K562 (cell line): Measurements from ENCODE around the gene SLA2. TPM values are rescaled to one million over a fixed set of nuclear protein-coding genes. Genes with fewer than 3 reads are reported as not detected.

Experiments used
- ATAC-seq: fragments of 200-7000 bp; cut with Tn5 transposase; 3 replicates; pipeline ENCODE4 v1.9.1; 2020; ENCODE audit warnings: moderate library complexity
- BruUV-seq: library from RNA; stranded (reverse); fragments of 400-500 nt; replicated peaks from 2 replicates; lab custom pipeline; 2021; lab: Mats Ljungman, UMichigan
- CTCF ChIA-PET: fragments of 300-600 bp; formaldehyde crosslinking; extraction: SDS; loops from one replicate; lab custom pipeline; 2021; ENCODE audit warnings: low intra/inter-chr PET ratio; lab: Yijun Ruan, JAX
- POLR2A ChIA-PET: fragments of 300-600, 350-650 bp; sonication (Branson Sonifier 250); formaldehyde crosslinking; extraction: SDS; loops from one replicate; lab custom pipeline; 2021; ENCODE audit warnings: antibody characterized with exemption, inconsistent platforms; lab: Yijun Ruan, JAX
- DNase-seq, 4 experiments: peaks; one replicate each; pipeline versions ENCODE4 v3.0.0 to v3.0.0-alpha.2; 2011 to 2018; ENCODE audit warnings: low spot score in 3 of 4, mixed read lengths in 3 of 4; ENCODE audit errors: extremely low read depth in 1 of 4
- FAIRE-seq: peaks from 2 replicates; lab custom pipeline; 2011; peaks lifted over from hg19 to GRCh38; lab: Jason Lieb, UNC
- H2AFZ ChIP-seq: 2 replicates; pipeline ENCODE4 v1.6.0; 2011; ENCODE audit warnings: low read depth, low read length, control low read depth, inconsistent platforms
- H3K27ac ChIP-seq: fragments of 200-600 bp; 3 replicates; pipeline ENCODE4 v1.8.0; 2011; ENCODE audit warnings: low read depth, mild to moderate bottlenecking, control low read depth, inconsistent platforms, low read length, moderate library complexity, mixed read lengths; ENCODE audit errors: extremely low read depth
- H3K27me3 ChIP-seq, 2 experiments: fragments of 300-600 bp in 1 of 2; 2 replicates in 1 of 2; 3 replicates in 1 of 2; pipeline versions ENCODE4 v1.6.0 to v1.8.0; 2011; ENCODE audit warnings: inconsistent platforms in 2 of 2, low read length in 2 of 2, mild to moderate bottlenecking in 1 of 2, mixed read lengths in 1 of 2, moderate library complexity in 1 of 2; ENCODE audit not compliant: control insufficient read depth in 2 of 2, insufficient read depth in 2 of 2
- H3K36me3 ChIP-seq: fragments of 300-600 bp; 3 replicates; pipeline ENCODE4 v1.8.0; 2011; ENCODE audit warnings: mild to moderate bottlenecking, low read length, inconsistent platforms; ENCODE audit not compliant: control insufficient read depth, insufficient read depth
- H3K4me1 ChIP-seq, 2 experiments: fragments of 200-600 bp in 1 of 2; replicated peaks in 1 of 2; 2 replicates in 1 of 2; 3 replicates in 1 of 2; pipeline versions ENCODE4 v1.5.1 to v1.8.0; 2011; ENCODE audit warnings: inconsistent platforms in 2 of 2, low read length in 2 of 2, mild to moderate bottlenecking in 1 of 2, mixed read lengths in 1 of 2, moderate library complexity in 1 of 2; ENCODE audit not compliant: control insufficient read depth in 2 of 2, insufficient read depth in 2 of 2
- H3K4me2 ChIP-seq: 2 replicates; pipeline ENCODE4 v1.6.1; 2011; ENCODE audit warnings: low read length, control low read depth, inconsistent platforms, mixed read lengths; ENCODE audit not compliant: insufficient read depth
- H3K4me3 ChIP-seq: fragments of 200-600 bp; sonication (generic), shearing (Covaris generic); 2 replicates; pipeline ENCODE4 v1.5.1; 2016; ENCODE audit warnings: control low read depth, inconsistent platforms
- H3K79me2 ChIP-seq: fragments of 200-600 bp; 3 replicates; pipeline ENCODE4 v1.8.0; 2011; ENCODE audit warnings: low read length, inconsistent platforms; ENCODE audit not compliant: control insufficient read depth, insufficient read depth
- H3K9ac ChIP-seq, 2 experiments: 2 replicates each; pipeline versions ENCODE4 v1.6.0 to v1.6.1; 2011; ENCODE audit warnings: low read depth in 2 of 2, low read length in 2 of 2, control low read depth in 1 of 2, inconsistent platforms in 1 of 2, mild to moderate bottlenecking in 1 of 2, mixed read lengths in 1 of 2; ENCODE audit not compliant: insufficient read depth in 1 of 2
- H3K9me1 ChIP-seq: one replicate; pipeline ENCODE4 v1.6.0; 2011; ENCODE audit warnings: inconsistent platforms, mild to moderate bottlenecking, low read length, moderate library complexity; ENCODE audit not compliant: control insufficient read depth, insufficient read depth
- H3K9me3 ChIP-seq: replicated peaks from 2 replicates; pipeline ENCODE4 v1.5.1; 2011; ENCODE audit warnings: low read depth, low read length, inconsistent platforms; ENCODE audit not compliant: control insufficient read depth, insufficient read depth
- H4K20me1 ChIP-seq: replicated peaks from 2 replicates; pipeline ENCODE4 v1.6.1; 2011; ENCODE audit warnings: low read length, inconsistent platforms, mixed read lengths; ENCODE audit not compliant: control insufficient read depth, insufficient read depth
- ILK ChIP-seq: fragments of 450-650 bp; IDR thresholded peaks from 2 replicates; pipeline ENCODE4 v1.6.1; 2016; ENCODE audit warnings: missing genetic modification characterization, low read depth, mild to moderate bottlenecking, missing compliant biosample characterization, moderate library complexity, borderline replicate concordance
- RCOR1 ChIP-seq, 2 experiments: IDR thresholded peaks; 2 replicates each; pipeline ENCODE4 v1.6.1; 2012; ENCODE audit warnings: low read depth in 2 of 2, low read length in 2 of 2, borderline replicate concordance in 1 of 2, improper control_type of control experiment in 1 of 2
- SNAPC5 ChIP-seq: fragments of 250-450 bp; sonication (Bioruptor Pico); IDR thresholded peaks from 2 replicates; pipeline ENCODE4 v1.8.0; 2021; ENCODE audit warnings: moderate library complexity, mild to moderate bottlenecking, inconsistent platforms
- SP1 ChIP-seq: sonication (generic); formaldehyde crosslinking; IDR thresholded peaks from 2 replicates; pipeline ENCODE4 v1.8.1; 2022; ENCODE audit warnings: mild to moderate bottlenecking, missing genetic modification reagents
- WGBS: fragments of 100-300 bp; shearing (Covaris generic); methylation state at CpG from one replicate; pipeline ENCODE4 v1.1.6; 2016; ENCODE audit warnings: low coverage, mixed read lengths; ENCODE audit not compliant: insufficient coverage; ENCODE audit errors: missing lambda C conversion rate; 5-methylcytosine and 5-hydroxymethylcytosine counted together
- in situ Hi-C: fragments of 300-500 bp; cut with MboI; formaldehyde crosslinking; loops from 4 replicates; pipeline ENCODE4 v1.15.0; 2018; ENCODE audit warnings: inconsistent platforms, mixed read lengths
- intact Hi-C: fragments of 100-400 bp; cut with micrococcal nuclease; formaldehyde crosslinking; loops from 2 replicates; pipeline ENCODE4 v1.14.2; 2022
- polyA plus RNA-seq, 8 experiments: library from polyadenylated mRNA; depleted of rRNA in 4 of 8; stranded (reverse) in 5 of 8; unstranded in 3 of 8; fragments of >200 nt; fragmentation: Nextera tagmentation in 2 of 8; fragmentation: Illumina TruSeq in 1 of 8; extraction: Ambion mirVana in 2 of 8; extraction: Trizol in 1 of 8; gene quantifications; 2 replicates each; pipeline versions ENCODE4 v1.2.1 to v1.2.3, GENCODE V29; 2011 to 2014; ENCODE audit warnings: inconsistent platforms in 1 of 8, missing spikeins in 1 of 8
- total RNA-seq, 7 experiments: library from RNA; depleted of rRNA in 6 of 7; stranded (reverse); fragments of >200 nt in 6 of 7; fragmentation: Illumina TruSeq in 2 of 7; extraction: Trizol in 2 of 7; gene quantifications; 2 replicates each; pipeline versions ENCODE4 v1.2.1 to v1.2.3, GENCODE V29; 2011 to 2021; ENCODE audit warnings: low replicate concordance in 1 of 7

SLA2 gene
- total and polyA plus RNA-seq, 9 of the 15 experiments (the other 6 are each of a cell fraction or from before 2014, with no cell fraction given) = 0.07 TPM; not detected in 7

GRCh38 chr20:36593347-36593929, 52.6 kb downstream of the SLA2 start:
- Histone ChIP-seq H3K79me2 (no peaks in the 10 kb centered on the region), H2AFZ (no peak overlapping the region), H3K4me2 (no peak overlapping the region), H3K4me1 (peaks cover 7 to 11% of the 10 kb centered on the region in 2 experiments), H4K20me1 (peaks cover 3% of the 10 kb centered on the region; the same call in 1 of the 2 replicates), H3K27ac (no peak overlapping the region), H3K9ac (peak overlapping the region in 1 of 2 experiments; percentile 1; a peak in 1 of 4 replicates), H3K4me3 (no peak overlapping the region), H3K27me3 (no peaks in the 10 kb centered on the region), H3K9me3 (no peaks in the 10 kb centered on the region), H3K36me3 (peaks cover 18% of the 10 kb centered on the region; the same call in 2 of the 3 replicates), H3K9me1 (peaks cover 3% of the 10 kb centered on the region)
- intact Hi-C loops = no loop called here
- FAIRE-seq (no peak), ATAC-seq (no peak), DNase-seq (no peak)
- WGBS = 81% methylated on average over 5 of the region's 5 CpGs
- in situ Hi-C loops = no loop called here
- ChIA-PET POLR2A (interaction anchor here (0.6 kb wide), 1 partner anchor 10 kb away, joined by 3 read pairs; no protein-coding TSS in a partner anchor), CTCF (no interaction called here)
- BruUV-seq = no TSS peak
- TF ChIP-seq RCOR1 (IDR thresholded peaks at IDR 0.05; ENCODE audit: borderline replicate concordance in 1 of 2, low read depth in 2 of 2, low read length in 2 of 2) (no peak), SNAPC5 (CRISPR knock-in tag) (no peak), SP1 (CRISPR knock-in tag) (no peak), ILK (tag) (no peak)
